Colonic mucosa (tissue), 4 donors: ENCODE measurements around the gene ADGRV1. TPM values are rescaled to one million over a fixed set of nuclear protein-coding genes. Genes with fewer than 3 reads are reported as not detected.

Experiments
- DNase-seq: peaks from one replicate; pipeline ENCODE4 v3.0.0-alpha.2; 2020
- H3K27ac ChIP-seq: fragments of 200-600 bp; one replicate; pipeline ENCODE4 v1.8.0; 2021
- H3K27me3 ChIP-seq: fragments of 200-600 bp; one replicate; pipeline ENCODE4 v1.8.0; 2021
- H3K36me3 ChIP-seq: fragments of 200-600 bp; one replicate; pipeline ENCODE4 v1.8.0; 2021
- H3K4me1 ChIP-seq: fragments of 200-600 bp; one replicate; pipeline ENCODE4 v1.8.0; 2021; ENCODE audit warnings: mild to moderate bottlenecking
- H3K4me3 ChIP-seq: fragments of 200-600 bp; one replicate; pipeline ENCODE4 v1.8.0; 2021
- H3K9ac ChIP-seq, 2 donors: one replicate each; pipeline ENCODE4 v1.7.0; 2013; ENCODE audit warnings: control low read depth in 2 of 2, low read depth in 2 of 2, low read length in 2 of 2
- H3K9me3 ChIP-seq: fragments of 200-600 bp; one replicate; pipeline ENCODE4 v1.8.0; 2021
- CTCF ChIP-seq: fragments of 200-600 bp; IDR thresholded peaks from one replicate; pipeline ENCODE4 v1.8.0; 2022; ENCODE audit warnings: antibody characterized with exemption, mild to moderate bottlenecking
- intact Hi-C: fragments of 100-400 bp; cut with DNase I; formaldehyde crosslinking; loops from one replicate; pipeline ENCODE4 v1.14.1; 2022
- total RNA-seq, 2 donors: library from RNA; stranded (reverse); fragmentation: NEBNext Ultra II Directional in 1 of 2; extraction: Animal tissue kit (Norgen Biotek cat#: 25700) in 1 of 2; gene quantifications; one replicate each; pipeline ENCODE4 v1.2.1, GENCODE V29; 2021
- donor health status: healthy.
- donor health status: DM: no; HTN: no; CAD: no.
- donor health status: DM: no; HTN: no; CAD: no.

ADGRV1 gene
- total RNA-seq, 2 donors from 2014 or later, result 5.1 to 12.9 TPM

- H3K27ac ChIP-seq, result peak overlapping the region; percentile 2
- no peak for DNase-seq
These were observed 570.0 kb downstream of the ADGRV1 start for GRCh38 chr5:91128604-91129003.

GRCh38 chr5:91129748-91130147 is 571.2 kb downstream of the ADGRV1 start:
- no peak overlapping the region for H3K27ac ChIP-seq
- H3K36me3 ChIP-seq, result no peaks in the 10 kb centered on the region
- H3K9me3 ChIP-seq, result no peaks in the 10 kb centered on the region
- TF ChIP-seq CTCF, result no peak
- intact Hi-C loops, result no loop called here
- H3K27me3 ChIP-seq, result no peaks in the 10 kb centered on the region
- no peak overlapping the region for H3K4me3 ChIP-seq
- no peak overlapping the region for H3K9ac ChIP-seq
- no peak for DNase-seq
- H3K4me1 ChIP-seq, result peaks cover 12% of the 10 kb centered on the region

More at GRCh38 chr5:91128604-91129003, 570.0 kb downstream of the ADGRV1 start:
- peaks cover 12% of the 10 kb centered on the region for H3K4me1 ChIP-seq
- no peaks in the 10 kb centered on the region for H3K36me3 ChIP-seq
- no peak for TF ChIP-seq CTCF
- no peaks in the 10 kb centered on the region for H3K9me3 ChIP-seq
- H3K27me3 ChIP-seq, result no peaks in the 10 kb centered on the region
- intact Hi-C loops, result no loop called here
- H3K9ac ChIP-seq, result no peak overlapping the region
- no peak overlapping the region for H3K4me3 ChIP-seq

- Histone ChIP-seq H3K4me1 (peaks cover 12% of the 10 kb centered on the region), H3K36me3 (no peaks in the 10 kb centered on the region), H3K4me3 (no peak overlapping the region), H3K27me3 (no peaks in the 10 kb centered on the region), H3K9ac (no peak overlapping the region), H3K9me3 (no peaks in the 10 kb centered on the region), H3K27ac (no peak overlapping the region)
- no peak for TF ChIP-seq CTCF
- no peak for DNase-seq
- intact Hi-C loops, result no loop called here
These were observed 572.2 kb downstream of the ADGRV1 start for GRCh38 chr5:91130759-91131158.

GRCh38 chr5:91132550-91132949 is 574.0 kb downstream of the ADGRV1 start:
- Histone ChIP-seq H3K4me1 (peaks cover 7% of the 10 kb centered on the region), H3K36me3 (no peaks in the 10 kb centered on the region), H3K9ac (no peak overlapping the region), H3K27me3 (no peaks in the 10 kb centered on the region), H3K4me3 (no peak overlapping the region), H3K9me3 (no peaks in the 10 kb centered on the region), H3K27ac (no peak overlapping the region)
- TF ChIP-seq CTCF, result no peak
- intact Hi-C loops, result no loop called here
- DNase-seq, result no peak

- TF ChIP-seq CTCF, result no peak
- H3K27me3 ChIP-seq, result no peaks in the 10 kb centered on the region
- H3K4me1 ChIP-seq, result peaks cover 7% of the 10 kb centered on the region
These were observed 574.6 kb downstream of the ADGRV1 start for GRCh38 chr5:91133183-91133582.

More at GRCh38 chr5:91133183-91133582, 574.6 kb downstream of the ADGRV1 start:
- Histone ChIP-seq H3K9me3 (no peaks in the 10 kb centered on the region), H3K4me3 (no peak overlapping the region), H3K27ac (no peak overlapping the region), H3K9ac (no peak overlapping the region), H3K36me3 (no peaks in the 10 kb centered on the region)
- no peak for DNase-seq
- intact Hi-C loops, result no loop called here
